Activated CD4-positive, alpha-beta T cell treated with anti-CD3 and anti-CD28 coated beads for 48 hours (primary cell): Measurements from ENCODE around the gene AMPD2.

Experiments
- DNase-seq: peaks from one replicate; pipeline ENCODE4 v3.0.0-alpha.2; 2020

Gene AMPD2

GRCh38 chr1:109631513-109632505, 12.2 kb downstream of the AMPD2 start:
- DNase-seq, result no peak

- DNase-seq, result no peak
These were observed 13.2 kb downstream of the AMPD2 start for GRCh38 chr1:109632671-109633346.

DNA sequence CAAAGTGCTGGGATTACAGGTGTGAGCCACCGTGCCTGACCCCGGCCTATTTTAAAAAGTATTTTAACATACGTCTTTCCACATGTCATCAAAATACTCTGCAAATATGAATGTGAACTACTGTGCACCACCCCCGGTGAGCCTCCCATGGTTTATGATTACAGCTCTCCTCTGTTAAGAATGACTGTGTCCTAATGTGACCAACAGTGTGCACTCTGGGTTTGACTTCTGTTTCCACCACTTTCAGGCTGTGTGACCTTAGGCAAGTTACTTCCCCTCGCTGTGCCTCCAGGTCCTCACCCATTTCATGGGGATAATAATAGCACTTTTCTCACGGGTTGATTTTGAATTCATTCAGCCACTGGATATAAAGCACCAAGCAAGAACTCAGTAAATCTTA, 14.7 kb downstream of the AMPD2 start:
- peak; percentile 31 for DNase-seq

DNA sequence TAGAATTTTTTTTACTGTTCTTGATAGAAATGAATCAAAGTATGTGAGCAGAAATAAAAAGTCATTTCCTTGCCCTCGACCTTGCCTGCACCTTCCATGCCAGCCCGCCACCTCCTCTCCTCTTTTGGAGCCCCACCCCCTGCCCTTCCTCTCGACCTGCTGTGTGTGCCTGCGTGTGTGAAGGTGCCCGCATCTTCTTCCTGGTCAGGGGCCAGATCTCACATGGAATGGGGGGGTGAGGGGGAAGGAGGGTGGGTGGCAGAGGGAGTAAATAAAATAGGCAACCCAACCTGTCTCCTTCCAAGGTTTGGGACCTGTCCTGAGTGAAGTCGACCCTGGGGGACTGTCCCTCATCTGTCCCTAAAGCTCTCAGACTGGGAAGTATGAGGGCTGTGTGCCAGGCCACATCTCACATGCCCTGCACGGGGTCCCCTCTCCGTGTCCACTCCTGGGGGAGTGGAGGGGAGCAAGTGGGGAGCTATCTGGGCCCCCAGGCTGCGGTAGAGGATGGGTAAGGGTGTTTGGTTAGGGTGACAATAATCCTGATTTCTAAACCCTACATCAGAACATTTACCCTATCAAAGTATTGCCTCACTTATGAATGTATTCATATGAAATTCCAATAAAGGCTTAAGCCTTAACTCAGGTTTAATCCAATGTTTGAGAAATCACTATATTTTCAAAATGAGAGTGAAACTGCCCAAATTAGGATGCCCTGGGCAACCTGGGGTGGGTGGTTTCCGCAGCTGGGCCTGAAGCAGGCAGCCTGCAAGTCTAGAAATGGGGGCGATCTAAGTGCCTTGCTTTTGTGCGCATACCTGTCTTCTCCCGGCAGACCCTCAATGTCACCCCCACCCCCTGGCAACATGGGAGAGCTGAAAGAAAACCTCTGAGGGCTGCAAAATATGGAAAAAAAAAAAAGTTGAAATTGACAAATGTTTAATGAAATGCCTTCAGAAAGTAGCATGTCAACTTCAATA, 15.4 kb downstream of the AMPD2 start:
- no peak for DNase-seq

DNA sequence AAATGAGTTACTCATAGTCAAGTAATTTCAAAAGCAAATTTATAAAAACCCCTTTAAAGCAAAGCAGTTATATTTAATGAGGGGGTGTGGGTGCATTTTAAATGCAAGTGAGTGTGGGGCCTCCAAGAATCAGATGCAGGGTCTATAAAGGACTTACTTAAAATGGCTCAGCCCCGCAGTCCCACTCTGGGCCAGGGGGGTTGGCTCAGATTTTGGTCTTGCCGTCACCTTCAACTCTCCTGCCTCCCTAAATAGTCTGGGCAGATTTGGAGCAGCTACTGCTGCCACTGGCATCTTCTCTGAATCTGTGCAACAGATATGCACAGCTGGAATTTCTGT, 16.2 kb downstream of the AMPD2 start:
- no peak for DNase-seq

- no peak for DNase-seq
These were observed 16.7 kb downstream of the AMPD2 start for GRCh38 chr1:109636201-109636952.

- no peak for DNase-seq
These were observed 17.8 kb downstream of the AMPD2 start for GRCh38 chr1:109637446-109637845.

- no peak for DNase-seq
These were observed 19.6 kb downstream of the AMPD2 start for GRCh38 chr1:109639063-109639840.

- DNase-seq, result no peak
These were observed 20.2 kb downstream of the AMPD2 start for GRCh38 chr1:109639841-109640184.

DNA sequence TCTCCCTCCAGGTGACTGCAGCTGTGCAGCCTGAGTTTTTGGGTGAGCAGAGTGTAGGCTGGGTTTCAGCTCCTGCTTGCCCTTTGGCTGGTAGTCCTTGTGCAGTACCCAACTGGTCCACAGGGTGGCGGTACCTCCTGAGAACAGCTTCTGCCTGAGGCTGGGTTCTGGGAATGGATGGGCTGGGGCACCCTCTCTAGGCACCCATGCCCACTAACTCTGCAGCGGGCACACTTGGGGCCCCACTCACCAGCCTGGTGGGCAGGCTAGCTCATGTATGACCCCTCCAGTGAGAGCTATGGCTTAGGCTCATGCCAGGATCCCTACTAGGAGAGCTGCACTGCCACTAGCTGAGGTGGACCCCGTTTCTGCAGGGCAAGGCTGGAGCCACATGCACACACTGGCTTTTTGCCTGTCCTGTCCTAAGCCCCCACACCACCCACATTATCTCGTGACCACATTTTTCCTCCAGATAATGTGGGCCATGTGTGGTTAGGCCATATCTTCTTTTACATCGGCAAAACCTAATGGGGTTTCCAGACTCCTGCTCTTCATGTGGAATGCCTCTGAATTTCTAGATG, 20.7 kb downstream of the AMPD2 start:
- peak; percentile 95 for DNase-seq

DNA sequence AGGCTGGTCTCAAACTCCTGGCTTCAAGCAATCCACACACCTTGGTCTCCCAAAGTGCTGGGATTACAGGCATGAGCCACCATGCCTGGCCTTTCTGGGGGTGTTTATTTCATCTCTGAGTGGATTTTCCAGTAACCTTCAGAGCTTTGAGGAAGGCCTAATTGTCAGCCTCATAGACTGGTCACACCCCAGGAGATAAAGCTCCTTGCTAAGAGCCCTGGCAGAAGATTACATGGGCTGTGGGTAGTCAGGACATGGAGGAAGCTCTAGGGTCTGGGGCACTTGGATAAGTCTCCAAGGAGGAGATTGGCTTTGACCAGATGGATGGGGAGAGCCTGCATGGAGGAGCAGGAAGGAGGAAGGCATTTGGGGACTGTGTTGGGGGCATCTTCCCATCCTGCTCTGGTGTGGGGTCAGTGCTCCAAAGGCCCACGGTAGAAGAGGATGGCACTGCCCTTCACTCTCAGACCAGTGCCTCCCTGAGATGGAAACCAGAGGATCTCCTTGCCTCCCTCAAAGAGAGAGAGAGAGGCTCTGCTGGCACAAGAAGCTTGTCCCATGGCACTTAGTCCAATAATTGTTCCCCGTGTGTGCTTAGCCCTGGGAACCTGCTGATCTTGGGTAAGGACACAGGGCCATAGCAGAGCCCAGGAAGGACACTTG, 21.6 kb downstream of the AMPD2 start:
- no peak for DNase-seq

- no peak for DNase-seq
These were observed 22.2 kb downstream of the AMPD2 start for GRCh38 chr1:109641861-109642260.

DNA sequence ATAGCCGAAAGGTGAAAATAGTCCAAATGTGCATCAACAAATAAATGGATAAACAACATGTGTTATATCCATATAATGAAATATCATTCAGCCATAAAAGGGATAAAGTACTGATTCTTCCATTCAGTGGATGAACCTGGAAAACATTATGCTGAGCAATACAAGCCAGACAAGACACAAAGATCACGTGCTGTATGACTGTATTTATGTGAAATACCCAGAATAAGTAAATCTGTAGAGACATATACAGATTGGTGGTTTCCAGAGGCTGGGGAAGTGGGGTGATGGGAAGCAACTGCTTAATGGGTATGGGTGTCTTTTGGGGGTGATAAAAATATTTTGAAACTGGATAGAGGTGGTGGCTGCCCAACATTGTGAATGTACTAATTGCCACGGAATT, 23.0 kb downstream of the AMPD2 start:
- DNase-seq, result no peak

DNA sequence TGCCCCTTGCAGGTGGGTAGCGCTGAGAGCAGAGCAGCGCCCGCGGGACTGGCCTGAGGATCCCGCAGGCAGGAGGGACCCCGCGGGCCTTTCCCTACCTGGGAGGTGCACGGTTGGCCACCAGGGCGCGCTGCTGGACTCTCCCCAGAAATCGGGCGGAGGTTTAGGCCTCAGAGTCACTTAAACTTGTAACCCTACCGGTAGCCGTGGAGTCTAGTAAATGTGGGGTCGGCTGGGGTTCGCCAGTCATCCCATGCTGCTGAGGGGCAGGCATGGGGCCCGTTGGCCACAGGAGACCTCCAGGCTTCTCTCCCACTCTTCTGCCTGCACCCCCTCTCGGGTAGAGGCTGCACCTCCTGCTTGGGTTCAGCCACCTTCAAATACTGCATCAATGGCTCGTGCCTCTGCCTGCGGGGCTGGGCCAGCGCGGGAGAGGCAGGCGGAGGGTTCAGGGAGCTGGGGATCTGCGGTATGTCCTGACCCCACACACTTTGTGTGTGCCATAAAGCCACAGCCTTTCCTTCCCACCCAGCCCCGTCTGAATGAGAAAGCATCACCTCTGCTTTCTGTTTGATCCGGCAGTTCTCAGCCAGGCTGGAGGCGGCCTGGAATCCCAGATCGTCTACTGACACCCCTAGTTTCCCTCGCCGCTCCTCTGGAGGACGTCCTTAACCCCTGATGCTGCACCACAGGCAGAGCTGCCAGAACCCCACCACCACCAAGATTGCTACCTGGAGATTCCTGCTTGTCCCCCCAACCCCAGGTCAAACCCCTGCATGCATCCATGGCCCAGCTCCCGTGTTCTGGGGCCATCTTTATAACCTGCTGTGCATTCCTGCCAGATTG, 24.0 kb downstream of the AMPD2 start:
- DNase-seq, result peak; percentile 94

DNA sequence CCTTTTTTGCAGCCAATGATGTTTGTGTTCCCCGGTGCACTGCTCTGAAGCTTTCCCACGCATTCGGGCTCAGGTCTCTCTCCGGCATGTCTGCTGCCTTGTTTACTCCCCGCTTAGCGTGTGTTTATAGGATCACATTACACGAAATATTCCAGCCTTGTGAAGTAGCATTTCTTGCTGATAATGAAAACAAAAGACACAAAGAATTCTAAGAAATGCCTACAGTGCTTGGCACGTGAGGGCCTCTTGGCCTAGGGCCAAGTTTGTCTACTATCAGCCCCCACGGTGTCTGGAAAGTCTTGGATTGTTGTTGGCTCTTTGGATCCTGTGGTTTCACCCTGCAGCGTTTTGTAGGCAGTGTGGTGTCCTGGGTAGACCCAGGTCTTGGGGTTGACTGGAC, 25.0 kb downstream of the AMPD2 start:
- DNase-seq, result no peak

- no peak for DNase-seq
These were observed 29.9 kb downstream of the AMPD2 start for GRCh38 chr1:109649491-109649914.

- no peak for DNase-seq
These were observed 31.0 kb downstream of the AMPD2 start for GRCh38 chr1:109650609-109651008.

DNA sequence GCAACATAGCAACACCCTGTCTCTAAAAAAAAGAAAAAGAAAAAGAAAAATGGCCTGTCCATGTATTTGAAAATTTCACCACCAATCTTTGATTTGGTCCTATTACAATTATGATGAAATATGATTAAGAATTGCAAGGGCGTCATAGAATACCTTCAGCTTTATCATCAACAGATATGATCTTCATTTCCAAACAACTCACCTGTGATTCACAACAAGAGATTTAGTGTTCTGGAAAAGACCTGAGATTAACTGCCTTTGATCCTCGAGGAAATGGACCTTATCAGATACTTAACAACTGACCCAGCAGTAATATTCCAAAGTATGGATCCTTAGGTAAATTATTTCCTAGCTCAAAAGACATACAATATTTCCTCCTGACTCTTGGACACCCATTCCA, 32.8 kb downstream of the AMPD2 start:
- DNase-seq, result no peak

DNA sequence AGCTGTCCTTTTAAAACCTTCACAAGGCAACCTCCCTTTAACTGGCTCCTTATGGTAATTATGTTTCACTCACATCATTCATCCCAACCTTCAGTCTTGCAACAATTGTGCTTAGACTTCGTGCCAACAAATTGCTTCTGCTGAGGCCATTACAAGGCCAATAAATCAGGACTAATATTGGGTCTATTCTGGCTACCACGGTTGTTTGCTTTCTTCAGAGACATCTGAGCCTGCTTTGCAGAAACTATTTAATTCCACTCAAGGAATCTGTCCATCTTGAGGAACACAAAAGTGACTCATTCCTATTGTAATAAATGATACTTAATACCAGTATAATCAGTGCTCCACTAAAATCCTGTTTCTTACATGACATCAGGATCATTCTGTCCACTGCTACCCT, 33.7 kb downstream of the AMPD2 start:
- no peak for DNase-seq

GRCh38 chr1:109654519-109654918, 34.9 kb downstream of the AMPD2 start:
- no peak for DNase-seq
